IMR-90 (cell line): ENCODE results near the gene OR5AP2. TPM values are rescaled to one million over a fixed set of nuclear protein-coding genes. Genes with fewer than 3 reads are reported as not detected.

Experiments
- ATAC-seq: fragments of 200-7000 bp; cut with Tn5 transposase; 2 replicates; pipeline ENCODE4 v1.9.1; 2020; ENCODE audit warnings: low read depth, mild to moderate bottlenecking, moderate library complexity
- BruUV-seq: library from RNA; stranded (reverse); fragments of 400-500 nt; replicated peaks from 2 replicates; lab custom pipeline; 2021; lab: Mats Ljungman, UMichigan
- CTCF ChIA-PET: fragments of 300-600 bp; formaldehyde crosslinking; extraction: SDS; loops from one replicate; lab custom pipeline; 2021; ENCODE audit warnings: antibody characterized with exemption; lab: Yijun Ruan, JAX
- POLR2A ChIA-PET: fragments of 300-600 bp; sonication (Branson Sonifier 250); formaldehyde crosslinking; loops from one replicate; lab custom pipeline; 2022; ENCODE audit warnings: antibody characterized with exemption; ENCODE audit not compliant: unreplicated experiment; lab: Charles Lee
- DNase-seq: peaks from one replicate; pipeline ENCODE4 v3.0.0; 2013
- H2AFZ ChIP-seq: replicated peaks from 2 replicates; pipeline ENCODE3; 2013; ENCODE audit warnings: low read length, mild to moderate bottlenecking; ENCODE audit not compliant: poor library complexity
- H2AK5ac ChIP-seq: 2 replicates; pipeline ENCODE4 v1.6.1; 2013; ENCODE audit warnings: low read depth, low read length, inconsistent platforms
- H2AK9ac ChIP-seq: replicated peaks from 2 replicates; pipeline ENCODE3; 2013; ENCODE audit warnings: mild to moderate bottlenecking, low read depth, low read length, moderate library complexity; ENCODE audit not compliant: poor library complexity
- H2BK120ac ChIP-seq: 2 replicates; pipeline ENCODE4 v1.6.1; 2013; ENCODE audit warnings: low read depth, low read length, inconsistent platforms
- H2BK15ac ChIP-seq: 3 replicates; pipeline ENCODE4 v1.6.1; 2013; ENCODE audit warnings: low read depth, low read length, inconsistent platforms
- H2BK20ac ChIP-seq: 2 replicates; pipeline ENCODE4 v1.6.1; 2013; ENCODE audit warnings: low read depth, mild to moderate bottlenecking, inconsistent platforms, low read length, moderate library complexity
- H2BK5ac ChIP-seq: 2 replicates; pipeline ENCODE4 v1.6.1; 2013; ENCODE audit warnings: mild to moderate bottlenecking, low read depth, low read length, inconsistent platforms; ENCODE audit not compliant: poor library complexity, severe bottlenecking
- H3K14ac ChIP-seq: replicated peaks from 2 replicates; pipeline ENCODE4 v1.6.1; 2013; ENCODE audit warnings: low read depth, low read length, inconsistent platforms
- H3K18ac ChIP-seq: 2 replicates; pipeline ENCODE4 v1.6.1; 2013; ENCODE audit warnings: low read depth, low read length, control low read depth
- H3K23ac ChIP-seq: 2 replicates; pipeline ENCODE4 v1.6.1; 2013; ENCODE audit warnings: low read depth, low read length, inconsistent platforms
- H3K27ac ChIP-seq: 2 replicates; pipeline ENCODE4 v1.5.1; 2013; ENCODE audit warnings: mild to moderate bottlenecking, control low read depth, low read length; ENCODE audit not compliant: insufficient read depth
- H3K27me3 ChIP-seq: 2 replicates; pipeline ENCODE4 v1.6.1; 2013; ENCODE audit warnings: low read length; ENCODE audit not compliant: control insufficient read depth, insufficient read depth
- H3K36me3 ChIP-seq: 2 replicates; pipeline ENCODE4 v1.6.1; 2013; ENCODE audit warnings: low read length, mixed read lengths; ENCODE audit not compliant: control insufficient read depth, insufficient read depth
- H3K4ac ChIP-seq: 2 replicates; pipeline ENCODE4 v1.6.1; 2013; ENCODE audit warnings: low read depth, low read length, inconsistent platforms
- H3K4me1 ChIP-seq: 2 replicates; pipeline ENCODE4 v1.6.1; 2013; ENCODE audit warnings: low read length, mixed read lengths; ENCODE audit not compliant: control insufficient read depth, insufficient read depth
- H3K4me2 ChIP-seq: 2 replicates; pipeline ENCODE4 v1.6.1; 2013; ENCODE audit warnings: low read depth, mild to moderate bottlenecking, control low read depth, low read length, moderate library complexity
- H3K4me3 ChIP-seq: 2 replicates; pipeline ENCODE4 v1.5.1; 2013; ENCODE audit warnings: low read depth, mild to moderate bottlenecking, control low read depth, low read length, moderate library complexity; ENCODE audit not compliant: insufficient read depth
- H3K56ac ChIP-seq: 2 replicates; pipeline ENCODE4 v1.6.1; 2013; ENCODE audit warnings: low read length, inconsistent platforms; ENCODE audit not compliant: insufficient read depth; ENCODE audit errors: extremely low read depth
- H3K79me1 ChIP-seq, 2 experiments: 2 replicates each; pipeline ENCODE4 v1.6.1; 2013; ENCODE audit warnings: low read length in 2 of 2, inconsistent platforms in 1 of 2, low read depth in 1 of 2
- H3K9ac ChIP-seq: 2 replicates; pipeline ENCODE4 v1.6.1; 2013; ENCODE audit warnings: low read depth, low read length, control low read depth
- H3K9me1 ChIP-seq: 2 replicates; pipeline ENCODE4 v1.6.1; 2013; ENCODE audit warnings: low read length, inconsistent platforms; ENCODE audit not compliant: insufficient read depth
- H3K9me3 ChIP-seq: 2 replicates; pipeline ENCODE4 v1.6.1; 2013; ENCODE audit warnings: low read length; ENCODE audit not compliant: control insufficient read depth, insufficient read depth
- H4K20me1 ChIP-seq: 2 replicates; pipeline ENCODE4 v1.6.1; 2013; ENCODE audit warnings: low read length, inconsistent platforms; ENCODE audit not compliant: insufficient read depth
- H4K5ac ChIP-seq: 2 replicates; pipeline ENCODE4 v1.6.1; 2013; ENCODE audit warnings: mild to moderate bottlenecking, low read depth, low read length, control low read depth
- H4K8ac ChIP-seq, 2 experiments: 2 replicates each; pipeline ENCODE4 v1.6.1; 2013; ENCODE audit warnings: low read depth in 2 of 2, low read length in 2 of 2, control low read depth in 1 of 2, inconsistent platforms in 1 of 2
- H4K91ac ChIP-seq: 2 replicates; pipeline ENCODE4 v1.6.1; 2013; ENCODE audit warnings: low read depth, low read length, inconsistent platforms; ENCODE audit not compliant: insufficient read depth
- CHD1 ChIP-seq: IDR thresholded peaks from 2 replicates; pipeline ENCODE4 v1.6.1; 2012; ENCODE audit warnings: low read depth, low read length, improper control_type of control experiment
- CTCF ChIP-seq: conservative IDR thresholded peaks from 2 replicates; pipeline ENCODE4 v1.5.1; 2012; ENCODE audit warnings: mild to moderate bottlenecking, low read depth, low read length, improper control_type of control experiment
- FOS ChIP-seq: fragments of 150-350 bp; IDR thresholded peaks from 2 replicates; pipeline ENCODE4 v1.6.1; 2016; ENCODE audit warnings: low read depth, low read length
- MXI1 ChIP-seq: IDR thresholded peaks from 2 replicates; pipeline ENCODE4 v1.6.1; 2012; ENCODE audit warnings: low read depth, mild to moderate bottlenecking, low read length, moderate library complexity, borderline replicate concordance
- RAD21 ChIP-seq: IDR thresholded peaks from 2 replicates; pipeline ENCODE4 v1.6.1; 2012; ENCODE audit warnings: low read length, improper control_type of control experiment
- SMC3 ChIP-seq: fragments of 150-350 bp; IDR thresholded peaks from 2 replicates; pipeline ENCODE4 v1.6.1; 2016; ENCODE audit warnings: low read depth, mild to moderate bottlenecking, antibody characterized with exemption, low read length, moderate library complexity
- USF2 ChIP-seq: fragments of 150-350 bp; IDR thresholded peaks from 2 replicates; pipeline ENCODE4 v1.6.1; 2017; ENCODE audit warnings: mild to moderate bottlenecking, antibody characterized with exemption, low read length, low read depth
- WGBS, 2 experiments: methylation state at CpG; one replicate each; pipeline versions ENCODE4 v1.1.5 to v1.1.7; 2013; ENCODE audit warnings: missing lambda C conversion rate in 2 of 2; ENCODE audit not compliant: insufficient read length in 1 of 2; ENCODE audit errors: extremely low coverage in 2 of 2; 5-methylcytosine and 5-hydroxymethylcytosine counted together
- dilution Hi-C: fragments of 300-500 bp; cut with HindIII; formaldehyde crosslinking; loops from one replicate; pipeline ENCODE4 v1.14.3; 2018; ENCODE audit warnings: low sequenced_read_pairs; ENCODE audit not compliant: unreplicated experiment
- in situ Hi-C: fragments of 300-500 bp; cut with MboI; formaldehyde crosslinking; loops from 3 replicates; pipeline ENCODE4 v1.14.3; 2019; ENCODE audit warnings: low sequenced_read_pairs, inconsistent platforms, mixed read lengths
- intact Hi-C: fragments of 100-400 bp; cut with micrococcal nuclease; formaldehyde crosslinking; loops from 2 replicates; pipeline ENCODE4 v1.10.0; 2022
- polyA plus RNA-seq, 3 experiments: library from polyadenylated mRNA; depleted of rRNA; stranded (reverse); fragments of >200 nt; gene quantifications; 2 replicates each; pipeline ENCODE4 v1.2.3, GENCODE V29; 2012; ENCODE audit warnings: low replicate concordance in 1 of 3
- total RNA-seq: library from RNA; depleted of rRNA; stranded (reverse); fragments of >200 nt; gene quantifications from 2 replicates; pipeline ENCODE4 v1.2.3, GENCODE V29; 2012

The OR5AP2 gene
- total and polyA plus RNA-seq, 2 of the 4 experiments (the other 2 are of a cell fraction) = not detected

DNA sequence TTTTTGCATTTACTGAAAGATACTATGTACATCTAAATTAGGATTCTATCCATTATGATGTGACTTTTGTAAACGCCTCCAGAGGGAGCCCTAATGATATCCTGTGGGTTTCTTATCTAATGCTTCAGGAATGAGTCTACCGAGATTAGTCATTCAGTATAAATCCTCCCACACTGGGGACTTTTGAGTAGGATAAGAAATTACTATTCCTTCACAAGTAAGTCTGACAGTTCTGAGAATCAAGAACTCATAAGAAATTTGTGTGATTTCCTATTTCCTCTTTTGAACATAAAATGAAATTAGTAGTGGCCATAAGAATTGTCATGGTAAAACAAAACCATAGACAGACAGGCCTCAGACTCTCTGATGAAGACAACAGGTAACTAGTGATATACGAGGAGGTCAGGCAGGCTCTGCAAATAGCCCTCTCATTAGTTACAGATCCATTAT, 17.6 kb downstream of the OR5AP2 start:
- no peaks in the 10 kb centered on the region for H4K20me1 ChIP-seq
- no CpG with 5 or more reads among the region's 3 CpGs for WGBS, 2 experiments
- H4K8ac ChIP-seq = no peak overlapping the region
- no peak overlapping the region for H3K14ac ChIP-seq
- H3K18ac ChIP-seq = no peak overlapping the region
- no peak overlapping the region for H4K91ac ChIP-seq
- ChIA-PET CTCF (no interaction called here), POLR2A (no interaction called here)
- peaks cover 2% of the 10 kb centered on the region; the same call in 1 of the 2 replicates for H3K9me3 ChIP-seq
- H3K9ac ChIP-seq = no peak overlapping the region
- no peak overlapping the region for H2BK120ac ChIP-seq
- no peak overlapping the region for H3K27ac ChIP-seq
- BruUV-seq = no TSS peak
- H2BK15ac ChIP-seq = no peak overlapping the region
- no peak overlapping the region for H2BK20ac ChIP-seq
- no peaks in the 10 kb centered on the region for H3K36me3 ChIP-seq
- no peak overlapping the region for H3K56ac ChIP-seq
- no peaks in the 10 kb centered on the region for H3K9me1 ChIP-seq
- peak; percentile 31 for TF ChIP-seq RAD21
- peak; percentile 34; the same call in 1 of the 2 replicates for TF ChIP-seq SMC3
- peak; percentile 38; the same call in 1 of the 2 replicates for TF ChIP-seq FOS
- no peak for TF ChIP-seq CHD1
- no peak for TF ChIP-seq USF2
- no peak for TF ChIP-seq MXI1
- peak; percentile 58 for TF ChIP-seq CTCF
- H3K4ac ChIP-seq = no peak overlapping the region
- intact Hi-C loops (no loop called here), dilution Hi-C loops (no loop called here), in situ Hi-C loops (no loop called here)
- H3K4me3 ChIP-seq = no peak overlapping the region
- H3K4me1 ChIP-seq = no peaks in the 10 kb centered on the region
- DNase-seq = peak; percentile 34
- H3K23ac ChIP-seq = no peak overlapping the region
- no peak for ATAC-seq
- no peaks in the 10 kb centered on the region for H3K79me1 ChIP-seq
- H3K4me2 ChIP-seq = no peak overlapping the region
- no peaks in the 10 kb centered on the region for H3K27me3 ChIP-seq
- no peak overlapping the region for H2AFZ ChIP-seq
- H4K5ac ChIP-seq = no peak overlapping the region
- no peak overlapping the region for H2AK5ac ChIP-seq
- no peak overlapping the region for H2BK5ac ChIP-seq
- H2AK9ac ChIP-seq = no peak overlapping the region
